Choroid plexus epithelial cell (primary cell): ENCODE results near the gene ZFAND6.

Experiments
- DNase-seq: peaks from one replicate; pipeline ENCODE4 v3.0.0-alpha.2; 2010; ENCODE audit warnings: low read depth
- H3K4me3 ChIP-seq: 2 replicates; pipeline ENCODE4 v1.5.1; 2011; ENCODE audit warnings: low read depth, mild to moderate bottlenecking, control low read depth, low read length, moderate library complexity
- TF ChIP-seq, protein P1 (sequence below): conservative IDR thresholded peaks from 2 replicates; pipeline ENCODE4 v1.5.1; 2011; ENCODE audit warnings: low read depth, mild to moderate bottlenecking, control low read depth, inconsistent platforms, low read length, moderate library complexity

ZFAND6 gene

DNA sequence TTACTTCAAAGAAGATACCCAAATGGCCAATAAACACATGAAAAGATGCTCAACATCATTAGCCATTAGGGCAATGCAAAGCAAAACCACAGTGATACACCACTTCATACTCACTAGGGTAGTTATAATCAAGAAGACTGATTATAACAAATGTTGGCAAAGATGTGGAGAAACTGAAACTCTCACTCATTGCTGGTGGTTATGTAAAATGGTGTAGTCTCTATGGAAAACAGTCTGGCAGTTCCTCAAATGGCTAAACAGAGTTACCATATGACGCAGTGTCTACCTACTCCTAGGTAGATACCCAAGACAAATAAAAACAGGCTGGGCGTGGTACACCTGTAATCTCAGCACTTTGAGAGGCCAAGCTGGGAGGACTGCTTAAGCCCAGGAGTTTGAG lies 3.5 kb upstream of the ZFAND6 start:
- TF ChIP-seq, protein P1, sequence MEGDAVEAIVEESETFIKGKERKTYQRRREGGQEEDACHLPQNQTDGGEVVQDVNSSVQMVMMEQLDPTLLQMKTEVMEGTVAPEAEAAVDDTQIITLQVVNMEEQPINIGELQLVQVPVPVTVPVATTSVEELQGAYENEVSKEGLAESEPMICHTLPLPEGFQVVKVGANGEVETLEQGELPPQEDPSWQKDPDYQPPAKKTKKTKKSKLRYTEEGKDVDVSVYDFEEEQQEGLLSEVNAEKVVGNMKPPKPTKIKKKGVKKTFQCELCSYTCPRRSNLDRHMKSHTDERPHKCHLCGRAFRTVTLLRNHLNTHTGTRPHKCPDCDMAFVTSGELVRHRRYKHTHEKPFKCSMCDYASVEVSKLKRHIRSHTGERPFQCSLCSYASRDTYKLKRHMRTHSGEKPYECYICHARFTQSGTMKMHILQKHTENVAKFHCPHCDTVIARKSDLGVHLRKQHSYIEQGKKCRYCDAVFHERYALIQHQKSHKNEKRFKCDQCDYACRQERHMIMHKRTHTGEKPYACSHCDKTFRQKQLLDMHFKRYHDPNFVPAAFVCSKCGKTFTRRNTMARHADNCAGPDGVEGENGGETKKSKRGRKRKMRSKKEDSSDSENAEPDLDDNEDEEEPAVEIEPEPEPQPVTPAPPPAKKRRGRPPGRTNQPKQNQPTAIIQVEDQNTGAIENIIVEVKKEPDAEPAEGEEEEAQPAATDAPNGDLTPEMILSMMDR, result no peak
- no peak for DNase-seq
- no peak overlapping the region for H3K4me3 ChIP-seq

DNA sequence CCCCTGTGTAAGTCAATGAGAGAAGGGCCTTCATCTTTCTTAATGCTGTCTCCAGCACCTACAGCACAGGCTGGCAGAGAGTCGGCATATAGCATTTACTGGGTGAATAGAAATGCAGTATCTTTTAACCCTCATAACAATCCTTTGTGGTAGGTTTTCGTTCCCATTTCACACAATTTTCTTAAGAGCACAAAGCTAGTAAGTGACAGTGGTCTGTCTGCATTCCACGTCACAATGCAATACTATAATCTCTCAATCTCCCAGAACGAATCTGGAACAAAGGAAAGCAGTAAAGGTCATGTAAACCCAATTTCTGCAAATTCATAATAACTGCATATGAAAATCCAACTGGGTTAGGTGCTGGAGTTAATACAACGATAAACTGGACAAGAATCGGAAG lies 1.4 kb upstream of the ZFAND6 start:
- TF ChIP-seq, protein P1, result no peak
- H3K4me3 ChIP-seq, result no peak overlapping the region
- DNase-seq, result no peak

DNA sequence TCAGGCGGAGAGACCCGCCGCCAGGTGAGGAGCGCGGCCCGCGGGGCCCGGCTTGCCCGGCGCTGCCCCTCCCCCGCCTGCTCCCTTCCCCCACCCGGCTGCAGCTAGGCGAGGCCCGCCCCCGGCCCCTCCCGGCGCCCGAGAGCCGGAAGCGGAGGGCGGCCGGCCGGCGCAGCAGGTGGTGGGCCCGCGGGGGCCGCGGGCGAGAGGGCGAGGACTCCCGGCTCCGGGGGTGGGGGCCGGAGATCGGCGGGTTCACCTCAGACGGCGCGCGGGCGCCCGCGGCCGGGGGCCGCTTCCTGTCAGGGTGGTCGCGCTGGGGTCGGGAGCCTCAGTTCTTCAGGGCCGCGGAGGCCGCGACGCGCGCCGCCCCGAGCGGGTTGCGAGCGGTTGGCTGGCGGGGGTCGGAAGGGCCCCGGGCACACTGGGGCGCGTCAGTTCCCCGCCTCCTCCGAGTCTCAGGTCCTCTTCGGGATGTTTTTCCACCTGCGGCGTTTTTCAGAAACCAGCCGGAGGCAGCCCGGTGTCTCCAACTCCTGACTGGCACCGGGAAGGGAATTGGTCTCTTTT lies 395 bp downstream of the ZFAND6 start:
- H3K4me3 ChIP-seq, result peak overlapping the region; percentile 72
- peak; percentile 33 for DNase-seq
- TF ChIP-seq, protein P1, result no peak

DNA sequence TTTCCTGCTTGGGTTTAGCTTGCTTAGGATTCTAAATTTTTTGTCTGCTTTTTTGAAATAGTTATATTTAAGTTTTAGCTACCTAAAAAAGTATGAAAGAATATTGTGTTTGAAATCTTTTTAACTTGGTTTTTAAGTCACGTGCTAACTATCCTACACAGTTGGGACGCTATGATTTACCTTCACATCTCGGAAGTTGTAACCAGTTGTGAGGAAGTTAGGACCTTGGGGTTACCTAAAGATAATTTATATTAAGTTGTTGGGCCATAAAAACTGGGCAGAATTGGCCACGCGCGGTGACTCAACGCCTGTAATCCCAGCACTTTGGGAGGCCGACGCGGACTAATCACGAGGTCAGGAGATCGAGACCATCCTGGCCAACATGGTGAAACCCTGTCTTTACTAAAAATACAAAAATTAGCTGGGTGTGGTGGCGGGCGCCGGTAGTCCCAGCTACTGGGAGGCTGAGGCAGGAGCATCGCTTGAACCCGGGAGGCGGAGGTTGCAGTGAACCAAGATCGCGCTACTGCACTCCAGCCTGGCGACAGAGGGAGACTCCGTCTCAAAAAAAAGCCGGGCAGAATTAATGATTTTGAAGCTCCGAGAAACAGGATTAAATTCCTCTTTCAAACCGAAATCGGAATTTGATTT lies 1.0 kb downstream of the ZFAND6 start:
- TF ChIP-seq, protein P1, result peak; percentile 38
- peak; percentile 57 for DNase-seq
- peak overlapping the region; percentile 72 for H3K4me3 ChIP-seq

DNA sequence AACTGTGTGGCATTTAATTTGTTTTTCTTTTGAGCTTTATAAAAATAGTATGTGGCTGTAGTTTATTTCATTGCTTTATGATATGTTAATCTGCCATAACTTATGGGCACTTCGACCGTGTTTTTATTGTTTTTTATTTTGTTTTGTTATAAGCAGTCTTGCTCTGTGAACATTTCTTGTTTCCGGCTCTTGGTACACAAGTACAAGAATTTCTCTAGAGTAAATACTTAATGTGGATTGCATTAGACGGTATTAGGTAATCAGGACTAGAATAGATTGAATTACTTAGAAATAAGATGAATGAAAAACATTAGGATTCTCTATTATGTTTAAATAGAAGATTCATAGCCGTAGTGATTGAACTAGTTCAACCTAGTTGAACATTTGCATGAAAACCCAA lies 2.1 kb downstream of the ZFAND6 start:
- H3K4me3 ChIP-seq, result peak overlapping the region; percentile 72
- TF ChIP-seq, protein P1, result no peak
- peak; percentile 61 for DNase-seq

DNA sequence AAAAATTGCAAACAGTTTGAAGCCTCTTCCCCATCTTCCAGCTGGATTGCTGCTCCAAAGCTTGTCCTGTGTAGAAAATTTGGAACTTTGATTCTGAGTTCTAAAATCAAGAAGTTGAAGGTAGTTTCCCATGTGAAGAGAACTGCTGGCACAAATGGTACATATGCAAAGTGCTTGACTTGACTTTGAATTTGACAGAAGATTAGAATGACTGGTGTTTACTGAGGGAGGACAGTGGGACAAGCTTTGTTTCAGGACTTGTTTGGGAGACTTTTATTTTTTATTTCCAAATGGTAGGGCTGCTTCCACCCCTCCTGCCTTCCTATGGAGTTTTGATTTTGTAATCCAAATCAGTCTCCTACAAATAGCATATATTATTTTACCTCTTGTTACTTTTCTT lies 7.4 kb downstream of the ZFAND6 start:
- TF ChIP-seq, protein P1, result no peak
- no peak for DNase-seq
- no peak overlapping the region for H3K4me3 ChIP-seq

DNA sequence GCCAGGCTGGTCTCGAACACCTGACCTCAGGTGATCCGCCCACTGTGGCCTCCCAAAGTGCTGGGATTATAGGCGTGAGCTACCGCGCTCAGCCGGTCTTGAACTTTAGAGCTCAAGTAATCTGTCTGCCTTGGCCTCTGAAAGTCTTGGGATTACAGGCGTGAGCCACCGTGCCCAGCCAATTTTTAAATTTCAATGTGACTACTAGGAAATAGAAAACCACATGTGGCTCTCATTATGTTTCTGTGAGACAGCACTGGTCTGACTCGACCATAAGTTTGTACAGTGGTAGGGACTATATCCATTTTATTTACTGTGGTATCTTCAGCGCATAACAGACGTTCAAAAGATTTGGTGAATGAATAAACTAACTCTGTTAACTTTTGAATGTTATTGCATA lies 9.1 kb downstream of the ZFAND6 start:
- H3K4me3 ChIP-seq, result no peak overlapping the region
- DNase-seq, result no peak
- TF ChIP-seq, protein P1, result no peak
